GM18502 (cell line): ENCODE measurements around the gene ITGBL1.

Experiments used
- ATAC-seq: cut with Tn5 transposase; IDR thresholded peaks from one replicate; pipeline ENCODE4 v1.9.1; 2021; ENCODE audit warnings: mild to moderate bottlenecking; ENCODE audit not compliant: unreplicated experiment, poor library complexity

The ITGBL1 gene

GRCh38 chr13:101452519-101453485, at the start of gene ITGBL1:
ITGBL1 (plus strand) TSS chr13:101452675; CDS start chr13:101452834, 159 bp downstream.
- ATAC-seq: peak; percentile 95

- no peak for ATAC-seq
These were observed 45.7 kb upstream of the ITGBL1 start for GRCh38 chr13:101406791-101407190.

- no peak for ATAC-seq
These were observed 44.3 kb upstream of the ITGBL1 start for GRCh38 chr13:101408154-101408553.

GRCh38 chr13:101408992-101409656, 43.4 kb upstream of the ITGBL1 start:
- ATAC-seq: no peak

GRCh38 chr13:101412076-101412475, 40.4 kb upstream of the ITGBL1 start:
- ATAC-seq: no peak

GRCh38 chr13:101415358-101416174, 36.9 kb upstream of the ITGBL1 start:
- peak; percentile 56 for ATAC-seq

GRCh38 chr13:101416181-101417042, 36.1 kb upstream of the ITGBL1 start, which contains the start of gene NALCN:
NALCN (minus strand) TSS chr13:101416508; CDS start chr13:101399126, 17,382 bp downstream.
- no peak for ATAC-seq

- no peak for ATAC-seq
These were observed 35.5 kb upstream of the ITGBL1 start for GRCh38 chr13:101417043-101417406.

GRCh38 chr13:101417501-101417900, 35.0 kb upstream of the ITGBL1 start:
- no peak for ATAC-seq

GRCh38 chr13:101423872-101424271, 28.6 kb upstream of the ITGBL1 start:
- no peak for ATAC-seq

- ATAC-seq: no peak
These were observed 27.9 kb upstream of the ITGBL1 start for GRCh38 chr13:101424381-101425155.

GRCh38 chr13:101425156-101425471, 27.4 kb upstream of the ITGBL1 start:
- ATAC-seq: no peak

GRCh38 chr13:101425623-101426022, 26.9 kb upstream of the ITGBL1 start:
- ATAC-seq: no peak

- no peak for ATAC-seq
These were observed 22.7 kb upstream of the ITGBL1 start for GRCh38 chr13:101429733-101430132.

- no peak for ATAC-seq
These were observed 18.6 kb upstream of the ITGBL1 start for GRCh38 chr13:101433895-101434294.

- no peak for ATAC-seq
These were observed 18.0 kb upstream of the ITGBL1 start for GRCh38 chr13:101434486-101434885.

GRCh38 chr13:101447852-101448251, 4.6 kb upstream of the ITGBL1 start:
- ATAC-seq: no peak

- ATAC-seq: no peak
These were observed 2.4 kb upstream of the ITGBL1 start for GRCh38 chr13:101449790-101450748.
